ENCODE results near the gene NOP53. TPM values are rescaled to one million over a fixed set of nuclear protein-coding genes. Genes with fewer than 3 reads are reported as not detected.

NOP53 gene
- polyA plus RNA-seq, 1 experiment = 114 TPM

DNA sequence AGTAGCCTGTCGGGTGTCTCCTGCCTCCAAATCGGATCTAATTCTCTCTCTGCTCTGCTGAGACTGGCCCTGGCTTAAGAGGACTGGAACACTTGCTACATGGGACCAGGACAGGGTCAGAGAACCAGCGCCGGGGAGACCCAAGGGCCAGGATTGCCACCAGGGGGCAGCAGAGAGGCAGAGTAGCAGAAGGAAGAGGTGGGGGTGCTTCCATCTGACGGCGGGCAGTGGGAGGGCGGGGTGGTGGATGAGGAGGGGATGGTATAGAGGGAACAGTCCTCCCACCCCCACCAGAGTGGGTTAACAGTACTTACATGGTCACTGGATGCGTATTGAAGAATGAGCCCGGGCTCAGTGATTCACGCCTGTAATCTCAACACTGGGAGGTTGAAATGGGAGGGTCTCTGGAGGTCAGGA is 45.1 kb downstream of the NOP53 start:
- Histone ChIP-seq H3K4me3 (ENCODE audit: low read depth, low read length) (no peak overlapping the region), H3K9me3 (ENCODE audit: control insufficient read depth, insufficient read depth, low read length) (no peaks in the 10 kb centered on the region), H3K27ac (ENCODE audit: low read depth, low read length) (no peak overlapping the region), H3K27me3 (ENCODE audit: control insufficient read depth, insufficient read depth, low read length) (no peaks in the 10 kb centered on the region)
- TF ChIP-seq, protein P1, sequence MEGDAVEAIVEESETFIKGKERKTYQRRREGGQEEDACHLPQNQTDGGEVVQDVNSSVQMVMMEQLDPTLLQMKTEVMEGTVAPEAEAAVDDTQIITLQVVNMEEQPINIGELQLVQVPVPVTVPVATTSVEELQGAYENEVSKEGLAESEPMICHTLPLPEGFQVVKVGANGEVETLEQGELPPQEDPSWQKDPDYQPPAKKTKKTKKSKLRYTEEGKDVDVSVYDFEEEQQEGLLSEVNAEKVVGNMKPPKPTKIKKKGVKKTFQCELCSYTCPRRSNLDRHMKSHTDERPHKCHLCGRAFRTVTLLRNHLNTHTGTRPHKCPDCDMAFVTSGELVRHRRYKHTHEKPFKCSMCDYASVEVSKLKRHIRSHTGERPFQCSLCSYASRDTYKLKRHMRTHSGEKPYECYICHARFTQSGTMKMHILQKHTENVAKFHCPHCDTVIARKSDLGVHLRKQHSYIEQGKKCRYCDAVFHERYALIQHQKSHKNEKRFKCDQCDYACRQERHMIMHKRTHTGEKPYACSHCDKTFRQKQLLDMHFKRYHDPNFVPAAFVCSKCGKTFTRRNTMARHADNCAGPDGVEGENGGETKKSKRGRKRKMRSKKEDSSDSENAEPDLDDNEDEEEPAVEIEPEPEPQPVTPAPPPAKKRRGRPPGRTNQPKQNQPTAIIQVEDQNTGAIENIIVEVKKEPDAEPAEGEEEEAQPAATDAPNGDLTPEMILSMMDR (IDR thresholded peaks at IDR 0.05; ENCODE audit: low read depth, low read length) = peak; percentile 86
- ChIA-PET POLR2A (no interaction called here), CTCF (interaction anchor here (0.6 to 1.4 kb wide), 10 partner anchors 9 to 609 kb away, joined by 3 to 8 read pairs (median 4); no protein-coding TSS in a partner anchor)
- no peak for DNase-seq (ENCODE audit: low read depth, low spot score)

DNA sequence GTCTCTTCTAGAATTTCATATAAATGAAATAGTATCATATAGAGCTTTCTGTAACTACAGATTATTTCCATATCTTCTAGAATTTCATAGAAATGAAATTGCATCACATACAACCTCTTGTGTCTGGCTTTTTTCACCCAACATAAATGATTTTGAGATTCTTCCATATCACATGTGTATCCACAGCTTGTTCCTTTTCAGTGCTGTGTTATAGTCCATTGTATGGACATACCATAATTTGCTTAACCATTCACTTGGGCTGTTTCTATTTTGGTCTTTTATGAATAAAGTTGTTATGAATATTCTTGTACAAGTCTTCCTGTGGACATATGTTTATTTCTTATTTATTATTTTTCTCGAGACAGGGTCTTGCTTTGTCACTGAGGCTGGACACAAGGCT is 47.3 kb downstream of the NOP53 start:
- no peak for DNase-seq (ENCODE audit: low read depth, low spot score)
- no peak overlapping the region for H3K4me3 ChIP-seq (ENCODE audit: low read depth, low read length)
- no peaks in the 10 kb centered on the region for H3K9me3 ChIP-seq (ENCODE audit: control insufficient read depth, insufficient read depth, low read length)
- POLR2A ChIA-PET = no interaction called here
- CTCF ChIA-PET = interaction anchor here (0.7 to 2.0 kb wide), 4 partner anchors 13 to 356 kb away, joined by 3 to 10 read pairs (median 3); no protein-coding TSS in a partner anchor
- H3K27me3 ChIP-seq (ENCODE audit: control insufficient read depth, insufficient read depth, low read length) = no peaks in the 10 kb centered on the region
- TF ChIP-seq, protein P1 (IDR thresholded peaks at IDR 0.05; ENCODE audit: low read depth, low read length) = no peak
- no peak overlapping the region for H3K27ac ChIP-seq (ENCODE audit: low read depth, low read length)

DNA sequence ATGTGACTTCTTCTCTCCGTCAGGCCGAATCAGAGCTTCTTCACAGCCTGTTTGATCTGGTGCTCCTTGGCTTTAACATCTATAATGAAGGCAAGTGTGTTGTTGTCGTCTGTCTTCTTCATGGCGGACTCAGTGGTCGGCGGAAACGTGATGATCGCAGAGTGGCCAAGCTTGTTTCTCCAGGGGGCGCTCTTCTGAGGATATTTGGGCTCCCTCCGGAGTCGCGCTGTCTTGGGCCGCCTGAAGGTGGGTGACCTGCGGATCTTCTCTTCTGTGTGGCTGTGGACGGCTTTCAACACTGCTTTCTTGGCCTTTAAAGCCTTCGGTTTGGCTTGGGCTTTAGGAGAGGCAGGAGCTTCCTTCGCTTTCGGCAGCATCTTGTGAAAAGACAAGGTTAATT is 49.2 kb downstream of the NOP53 start:
- Histone ChIP-seq H3K9me3 (ENCODE audit: control insufficient read depth, insufficient read depth, low read length) (no peaks in the 10 kb centered on the region), H3K27ac (ENCODE audit: low read depth, low read length) (no peak overlapping the region), H3K27me3 (ENCODE audit: control insufficient read depth, insufficient read depth, low read length) (peaks cover 7% of the 10 kb centered on the region), H3K4me3 (ENCODE audit: low read depth, low read length) (no peak overlapping the region)
- no peak for DNase-seq (ENCODE audit: low read depth, low spot score)
- TF ChIP-seq, protein P1 (IDR thresholded peaks at IDR 0.05; ENCODE audit: low read depth, low read length) = no peak
- ChIA-PET CTCF (interaction anchor here (0.7 to 2.2 kb wide), 2 partner anchors 20 to 69 kb away, joined by 6 to 7 read pairs; no protein-coding TSS in a partner anchor), POLR2A (no interaction called here)

DNA sequence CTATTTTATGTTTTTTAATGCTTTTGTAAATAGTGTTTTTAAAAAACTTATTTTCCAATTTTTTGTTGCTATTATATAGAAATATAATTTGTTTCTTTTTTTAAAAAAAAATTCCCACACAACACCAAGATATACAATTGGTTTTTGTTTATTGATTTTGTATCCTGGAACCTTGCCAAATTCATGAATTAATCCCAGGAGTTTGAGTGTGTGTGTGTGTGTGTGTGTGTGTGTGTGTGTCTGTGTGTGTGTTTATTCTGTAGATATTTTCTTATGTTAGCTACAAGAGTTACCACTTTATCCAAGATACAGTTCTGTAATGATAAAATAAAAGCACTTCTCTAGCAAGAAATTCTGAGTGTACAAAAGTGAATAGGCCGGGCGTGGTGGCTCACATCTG is 51.4 kb downstream of the NOP53 start:
- no peak for DNase-seq (ENCODE audit: low read depth, low spot score)
- ChIA-PET CTCF (interaction anchor here (2.2 kb wide), 1 partner anchor 66 kb away, joined by 6 read pairs; no protein-coding TSS in a partner anchor), POLR2A (no interaction called here)
- TF ChIP-seq, protein P1 (IDR thresholded peaks at IDR 0.05; ENCODE audit: low read depth, low read length) = no peak
- H3K9me3 ChIP-seq (ENCODE audit: control insufficient read depth, insufficient read depth, low read length) = peaks cover 6% of the 10 kb centered on the region
- H3K27me3 ChIP-seq (ENCODE audit: control insufficient read depth, insufficient read depth, low read length) = peaks cover 7% of the 10 kb centered on the region
- no peak overlapping the region for H3K4me3 ChIP-seq (ENCODE audit: low read depth, low read length)
- no peak overlapping the region for H3K27ac ChIP-seq (ENCODE audit: low read depth, low read length)

DNA sequence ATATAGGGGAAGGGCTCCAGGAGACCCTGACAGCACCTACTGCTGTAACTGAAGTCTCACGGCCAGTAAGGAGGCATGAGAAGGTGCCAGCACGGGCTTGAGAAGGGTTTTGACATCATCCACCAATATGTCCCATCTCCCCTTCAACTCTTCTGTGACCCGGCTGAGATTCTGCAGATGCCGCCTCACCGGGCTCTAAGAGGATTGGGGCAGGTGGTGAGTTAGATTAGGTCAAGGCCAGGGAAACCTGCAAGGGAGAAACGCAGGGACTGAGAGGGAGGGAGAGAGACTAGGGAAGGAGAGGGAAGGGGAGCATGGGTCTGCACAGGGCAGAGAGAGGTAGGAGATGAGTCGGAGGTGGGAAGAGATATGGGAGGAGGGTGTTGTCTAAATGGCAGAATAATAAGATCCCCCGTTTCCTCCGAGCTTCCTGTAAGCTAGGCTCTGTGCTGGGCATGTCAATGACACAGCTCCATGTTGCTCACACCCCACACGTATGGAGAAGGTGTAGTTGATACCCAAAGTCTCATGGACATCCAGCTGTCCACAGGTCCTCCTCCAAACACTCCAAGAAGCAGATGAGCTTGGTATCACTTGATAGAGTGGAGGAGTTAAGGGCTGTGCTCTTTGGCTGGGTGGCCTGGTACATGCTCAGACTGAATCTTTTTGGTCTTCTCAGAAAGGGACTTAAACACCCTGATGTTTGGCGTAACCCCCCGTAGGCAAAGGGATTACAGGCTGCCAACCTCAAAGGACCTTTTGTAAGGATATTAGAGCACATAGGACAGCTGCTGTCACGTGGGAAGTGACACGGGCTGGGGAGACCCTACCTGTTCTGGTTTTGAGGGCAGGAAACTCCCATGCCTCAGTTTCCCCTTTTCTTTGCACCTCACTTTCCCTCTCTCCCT is 52.9 kb downstream of the NOP53 start:
- ChIA-PET CTCF (no interaction called here), POLR2A (no interaction called here)
- Histone ChIP-seq H3K27me3 (ENCODE audit: control insufficient read depth, insufficient read depth, low read length) (peaks cover 7% of the 10 kb centered on the region), H3K27ac (ENCODE audit: low read depth, low read length) (no peak overlapping the region), H3K4me3 (ENCODE audit: low read depth, low read length) (no peak overlapping the region), H3K9me3 (ENCODE audit: control insufficient read depth, insufficient read depth, low read length) (peaks cover 14% of the 10 kb centered on the region)
- TF ChIP-seq, protein P1 (IDR thresholded peaks at IDR 0.05; ENCODE audit: low read depth, low read length) = no peak
- DNase-seq (ENCODE audit: low read depth, low spot score) = no peak

Data from AG04450 (cell line).